ENCODE results near the gene ARAP1.

The ARAP1 gene

DNA sequence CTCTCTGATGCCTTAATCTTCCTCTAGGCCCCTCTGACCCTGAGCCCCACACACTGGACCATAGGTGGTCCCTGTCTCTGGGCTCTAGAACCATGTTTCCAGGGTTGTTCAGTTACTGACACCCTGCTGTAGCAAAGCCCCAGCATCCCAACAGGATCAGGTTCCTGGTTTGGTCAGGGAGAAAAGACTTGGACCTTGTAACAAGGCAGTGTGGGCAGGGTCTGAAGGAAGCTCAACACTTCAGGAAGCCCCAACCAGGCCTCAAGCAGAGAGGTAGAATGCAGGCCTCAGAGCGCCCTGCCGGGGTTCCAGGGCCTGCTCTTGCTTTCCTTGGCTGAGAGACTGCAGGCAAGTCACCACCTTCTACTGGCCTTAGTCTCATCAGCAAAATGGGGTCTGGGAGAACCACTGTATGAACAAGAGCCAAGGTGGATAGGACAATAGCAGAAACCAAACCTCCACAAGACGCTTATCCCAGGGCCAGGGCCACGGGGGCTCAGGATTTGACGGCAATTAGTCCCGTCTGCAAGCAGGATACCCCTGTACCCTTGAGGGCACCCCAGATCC lies 4.8 kb downstream of the ARAP1 start:
- Histone ChIP-seq H3K9me3 (ENCODE audit: control extremely low read depth in 1 of 5, control insufficient read depth in 4 of 5, insufficient read depth in 2 of 5, low read depth in 1 of 5, low read length in 4 of 5) (no peaks in the 10 kb centered on the region), H3K4me1 (ENCODE audit: control extremely low read depth in 1 of 4, control insufficient read depth in 4 of 4, insufficient read depth in 4 of 4, low read length in 3 of 4) (peaks cover 2 to 50% (median 33%) of the 10 kb centered on the region in 4 experiments)
- POLR2A ChIA-PET: no interaction called here

GRCh38 chr11:72746821-72747220 lies 5.4 kb downstream of the ARAP1 start:
- no peak for DNase-seq
- Histone ChIP-seq H3K4me1 (ENCODE audit: control extremely low read depth in 1 of 4, control insufficient read depth in 4 of 4, insufficient read depth in 4 of 4, low read length in 3 of 4) (peaks cover 8 to 51% (median 35%) of the 10 kb centered on the region in 4 experiments), H3K27me3 (replicated peaks in 2 of 5; ENCODE audit: control insufficient read depth in 4 of 5, insufficient read depth in 5 of 5, low read length in 4 of 5) (no peaks in the 10 kb centered on the region), H3K27ac (ENCODE audit: insufficient read depth in 1 of 2, low read depth in 1 of 2, low read length in 2 of 2, poor library complexity in 1 of 2, severe bottlenecking in 2 of 2) (no peak overlapping the region), H3K36me3 (ENCODE audit: control insufficient read depth in 4 of 4, insufficient read depth in 4 of 4, low read length in 3 of 4) (no peaks in the 10 kb centered on the region), H3K9me3 (ENCODE audit: control extremely low read depth in 1 of 5, control insufficient read depth in 4 of 5, insufficient read depth in 2 of 5, low read depth in 1 of 5, low read length in 4 of 5) (no peaks in the 10 kb centered on the region), H3K4me3 (ENCODE audit: control insufficient read depth in 1 of 7, extremely low read depth in 1 of 7, insufficient read depth in 4 of 7, low read depth in 2 of 7, low read length in 6 of 7) (no peak overlapping the region)
- ChIA-PET POLR2A (no interaction called here), CTCF (interaction anchor here (0.7 to 1.3 kb wide), 3 partner anchors 10 to 69 kb away, joined by 3 to 5 read pairs (median 4); no protein-coding TSS in a partner anchor)
- WGBS (ENCODE audit: insufficient coverage): 93% methylated on average over 2 of the region's 3 CpGs

More for the DNA sequence above, 4.8 kb downstream of the ARAP1 start:
- Histone ChIP-seq H3K27me3 (replicated peaks in 2 of 5; ENCODE audit: control insufficient read depth in 4 of 5, insufficient read depth in 5 of 5, low read length in 4 of 5) (no peaks in the 10 kb centered on the region), H3K36me3 (ENCODE audit: control insufficient read depth in 4 of 4, insufficient read depth in 4 of 4, low read length in 3 of 4) (no peaks in the 10 kb centered on the region), H3K4me3 (ENCODE audit: control insufficient read depth in 1 of 7, extremely low read depth in 1 of 7, insufficient read depth in 4 of 7, low read depth in 2 of 7, low read length in 6 of 7) (no peak overlapping the region), H3K27ac (ENCODE audit: insufficient read depth in 1 of 2, low read depth in 1 of 2, low read length in 2 of 2, poor library complexity in 1 of 2, severe bottlenecking in 2 of 2) (no peak overlapping the region)
- 100% methylated on average over 6 of the region's 6 CpGs for WGBS (ENCODE audit: insufficient coverage)
- CTCF ChIA-PET: interaction anchor here (0.7 to 1.3 kb wide), 3 partner anchors 11 to 69 kb away, joined by 3 to 5 read pairs (median 4); no protein-coding TSS in a partner anchor
- DNase-seq: no peak

DNA sequence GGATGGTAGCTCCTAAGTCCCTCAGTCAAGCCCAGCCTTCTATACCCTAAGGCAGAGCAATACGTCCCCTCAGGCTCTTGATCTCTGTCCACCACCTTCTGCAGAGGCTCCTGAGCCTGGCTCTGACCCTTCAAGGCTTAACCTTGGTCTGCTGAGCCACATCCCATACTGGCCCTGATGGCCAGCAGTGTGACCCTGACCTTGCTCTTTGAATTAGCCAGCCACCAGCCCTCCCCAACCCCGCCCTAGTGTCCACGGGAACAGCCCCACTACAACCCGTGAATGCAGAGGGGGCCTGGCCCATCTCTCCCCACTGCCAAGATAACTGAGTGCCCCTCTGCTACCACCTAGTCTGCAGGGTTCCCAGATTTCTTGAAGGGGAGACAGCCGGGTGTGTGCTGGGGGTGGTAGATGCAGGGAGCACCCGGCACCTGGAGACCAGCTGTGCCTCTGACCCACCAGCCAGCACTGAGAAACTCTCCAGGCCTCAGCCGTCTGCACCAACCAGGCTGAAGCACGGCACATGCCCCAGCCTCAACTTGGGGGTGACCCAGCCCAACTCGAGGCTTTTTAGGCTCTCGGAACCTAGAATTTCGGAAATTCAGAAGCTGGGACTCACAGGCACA lies 6.2 kb downstream of the ARAP1 start:
- ChIA-PET CTCF (interaction anchor here (1.2 to 1.3 kb wide), 2 partner anchors 10 to 14 kb away, joined by 4 to 5 read pairs; no protein-coding TSS in a partner anchor), POLR2A (no interaction called here)
- Histone ChIP-seq H3K27me3 (replicated peaks in 2 of 5; ENCODE audit: control insufficient read depth in 4 of 5, insufficient read depth in 5 of 5, low read length in 4 of 5) (no peaks in the 10 kb centered on the region), H3K27ac (ENCODE audit: insufficient read depth in 1 of 2, low read depth in 1 of 2, low read length in 2 of 2, poor library complexity in 1 of 2, severe bottlenecking in 2 of 2) (no peak overlapping the region), H3K4me1 (ENCODE audit: control extremely low read depth in 1 of 4, control insufficient read depth in 4 of 4, insufficient read depth in 4 of 4, low read length in 3 of 4) (peaks cover 9 to 51% (median 35%) of the 10 kb centered on the region in 4 experiments), H3K36me3 (ENCODE audit: control insufficient read depth in 4 of 4, insufficient read depth in 4 of 4, low read length in 3 of 4) (no peaks in the 10 kb centered on the region), H3K4me3 (ENCODE audit: control insufficient read depth in 1 of 7, extremely low read depth in 1 of 7, insufficient read depth in 4 of 7, low read depth in 2 of 7, low read length in 6 of 7) (no peak overlapping the region), H3K9me3 (ENCODE audit: control extremely low read depth in 1 of 5, control insufficient read depth in 4 of 5, insufficient read depth in 2 of 5, low read depth in 1 of 5, low read length in 4 of 5) (no peaks in the 10 kb centered on the region)
- no peak for DNase-seq
- 100% methylated on average over 6 of the region's 11 CpGs for WGBS (ENCODE audit: insufficient coverage)

- 96% methylated on average over 5 of the region's 5 CpGs for WGBS (ENCODE audit: insufficient coverage)
- Histone ChIP-seq H3K4me3 (ENCODE audit: control insufficient read depth in 1 of 7, extremely low read depth in 1 of 7, insufficient read depth in 4 of 7, low read depth in 2 of 7, low read length in 6 of 7) (no peak overlapping the region), H3K4me1 (ENCODE audit: control extremely low read depth in 1 of 4, control insufficient read depth in 4 of 4, insufficient read depth in 4 of 4, low read length in 3 of 4) (peaks cover 9 to 51% (median 35%) of the 10 kb centered on the region in 4 experiments), H3K36me3 (ENCODE audit: control insufficient read depth in 4 of 4, insufficient read depth in 4 of 4, low read length in 3 of 4) (no peaks in the 10 kb centered on the region), H3K27ac (ENCODE audit: insufficient read depth in 1 of 2, low read depth in 1 of 2, low read length in 2 of 2, poor library complexity in 1 of 2, severe bottlenecking in 2 of 2) (no peak overlapping the region), H3K27me3 (replicated peaks in 2 of 5; ENCODE audit: control insufficient read depth in 4 of 5, insufficient read depth in 5 of 5, low read length in 4 of 5) (no peaks in the 10 kb centered on the region), H3K9me3 (ENCODE audit: control extremely low read depth in 1 of 5, control insufficient read depth in 4 of 5, insufficient read depth in 2 of 5, low read depth in 1 of 5, low read length in 4 of 5) (no peaks in the 10 kb centered on the region)
- DNase-seq: no peak
- POLR2A ChIA-PET: no interaction called here
- CTCF ChIA-PET: interaction anchor here (0.6 kb wide), 1 partner anchor 30 kb away, joined by 3 read pairs; no protein-coding TSS in a partner anchor
These were observed 6.7 kb downstream of the ARAP1 start for GRCh38 chr11:72745511-72745910.

DNA sequence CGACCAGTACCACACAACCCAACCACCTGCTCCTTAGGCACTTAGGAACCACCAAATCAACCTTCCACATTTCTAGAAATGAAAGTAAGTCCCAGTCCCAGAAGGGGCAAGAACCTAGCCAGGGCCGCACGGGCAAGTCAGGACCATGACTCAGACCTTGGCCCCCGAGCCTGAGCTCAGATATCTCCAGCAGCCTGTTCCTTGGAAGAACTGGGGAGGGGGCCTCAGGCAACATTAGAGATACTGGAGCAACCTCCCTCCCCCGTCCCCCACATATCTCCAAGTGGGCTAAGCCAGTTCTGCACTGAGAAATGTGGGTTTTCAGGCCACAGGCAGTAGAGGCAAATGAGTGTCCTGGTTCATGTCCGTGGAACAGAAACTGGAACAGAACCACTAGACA lies 7.7 kb downstream of the ARAP1 start:
- no peaks in the 10 kb centered on the region for H3K36me3 ChIP-seq (ENCODE audit: control insufficient read depth in 4 of 4, insufficient read depth in 4 of 4, low read length in 3 of 4)
- no peaks in the 10 kb centered on the region for H3K27me3 ChIP-seq (replicated peaks in 2 of 5; ENCODE audit: control insufficient read depth in 4 of 5, insufficient read depth in 5 of 5, low read length in 4 of 5)
- H3K4me3 ChIP-seq (ENCODE audit: control insufficient read depth in 1 of 7, extremely low read depth in 1 of 7, insufficient read depth in 4 of 7, low read depth in 2 of 7, low read length in 6 of 7): no peak overlapping the region
- H3K4me1 ChIP-seq (ENCODE audit: control extremely low read depth in 1 of 4, control insufficient read depth in 4 of 4, insufficient read depth in 4 of 4, low read length in 3 of 4): peaks cover 13 to 56% (median 44%) of the 10 kb centered on the region in 4 experiments
- peak in 1 of 3 donors; percentile 32 for DNase-seq
- POLR2A ChIA-PET: no interaction called here
- WGBS (ENCODE audit: insufficient coverage): 92% methylated on average over 3 of the region's 6 CpGs
- H3K9me3 ChIP-seq (ENCODE audit: control extremely low read depth in 1 of 5, control insufficient read depth in 4 of 5, insufficient read depth in 2 of 5, low read depth in 1 of 5, low read length in 4 of 5): no peaks in the 10 kb centered on the region
- CTCF ChIA-PET: interaction anchor here (1.6 kb wide), 1 partner anchor 48 kb away, joined by 5 read pairs; no protein-coding TSS in a partner anchor
- H3K27ac ChIP-seq (ENCODE audit: insufficient read depth in 1 of 2, low read depth in 1 of 2, low read length in 2 of 2, poor library complexity in 1 of 2, severe bottlenecking in 2 of 2): peak overlapping the region in 1 of 2 experiments; percentile 18

DNA sequence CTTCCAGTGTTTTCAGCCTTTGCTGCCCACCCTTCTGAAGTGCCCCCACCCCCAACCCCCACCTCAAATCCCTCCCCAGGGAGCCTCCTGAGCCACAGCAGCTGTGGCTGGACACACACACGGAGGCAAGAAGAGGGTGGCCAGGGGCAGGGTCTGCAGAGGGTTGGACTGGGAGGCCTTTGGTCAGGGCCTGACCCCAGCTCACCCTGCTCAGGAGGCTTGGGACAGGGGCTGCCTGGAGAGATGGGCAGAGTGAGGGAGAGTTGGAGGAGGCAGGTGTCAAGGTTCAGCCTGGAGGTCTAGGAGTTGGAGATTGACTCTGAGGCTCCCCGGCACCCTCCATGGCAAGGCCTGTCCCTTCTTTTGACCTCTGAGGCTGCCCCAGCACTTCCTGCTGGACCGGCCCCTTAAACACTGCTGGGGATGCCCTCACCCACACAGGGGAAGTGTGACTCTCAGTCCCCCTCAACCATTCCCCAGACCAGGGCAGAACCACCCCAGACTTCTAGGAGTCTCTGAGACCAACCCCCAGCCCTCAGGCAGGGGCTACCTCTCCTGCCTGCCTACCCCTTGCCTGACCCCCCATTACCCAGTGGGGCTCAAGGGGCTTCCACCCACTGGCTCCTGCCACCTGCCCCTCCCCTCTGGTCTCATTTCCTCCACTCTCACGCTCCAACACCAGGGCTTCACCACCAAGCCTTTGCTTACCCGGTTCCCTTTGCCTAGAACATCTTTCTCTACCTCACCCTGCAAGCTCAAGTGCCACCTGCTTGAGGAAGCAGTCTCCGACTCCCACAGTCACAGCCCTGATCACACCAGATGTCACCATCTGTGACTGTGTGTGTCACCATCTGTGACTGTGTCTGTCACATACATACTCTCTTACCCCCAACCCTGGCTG lies 8.6 kb downstream of the ARAP1 start:
- Histone ChIP-seq H3K27ac (ENCODE audit: insufficient read depth in 1 of 2, low read depth in 1 of 2, low read length in 2 of 2, poor library complexity in 1 of 2, severe bottlenecking in 2 of 2) (no peak overlapping the region), H3K9me3 (ENCODE audit: control extremely low read depth in 1 of 5, control insufficient read depth in 4 of 5, insufficient read depth in 2 of 5, low read depth in 1 of 5, low read length in 4 of 5) (no peaks in the 10 kb centered on the region), H3K27me3 (replicated peaks in 2 of 5; ENCODE audit: control insufficient read depth in 4 of 5, insufficient read depth in 5 of 5, low read length in 4 of 5) (no peaks in the 10 kb centered on the region), H3K36me3 (ENCODE audit: control insufficient read depth in 4 of 4, insufficient read depth in 4 of 4, low read length in 3 of 4) (no peaks in the 10 kb centered on the region), H3K4me3 (ENCODE audit: control insufficient read depth in 1 of 7, extremely low read depth in 1 of 7, insufficient read depth in 4 of 7, low read depth in 2 of 7, low read length in 6 of 7) (no peak overlapping the region), H3K4me1 (ENCODE audit: control extremely low read depth in 1 of 4, control insufficient read depth in 4 of 4, insufficient read depth in 4 of 4, low read length in 3 of 4) (peaks cover 13 to 62% (median 53%) of the 10 kb centered on the region in 4 experiments)
- CTCF ChIA-PET: interaction anchor here (1.6 to 10.8 kb wide), 3 partner anchors 18 to 69 kb away, joined by 5 to 108 read pairs (median 7); no protein-coding TSS in a partner anchor
- WGBS (ENCODE audit: insufficient coverage): 54% methylated on average over 4 of the region's 6 CpGs
- POLR2A ChIA-PET: no interaction called here
- DNase-seq: peak in 2 of 3 donors; percentile 89 to 92

Measured in common myeloid progenitor, CD34-positive (primary cell).